Measurements from ENCODE around the gene H2BK1.

DNA sequence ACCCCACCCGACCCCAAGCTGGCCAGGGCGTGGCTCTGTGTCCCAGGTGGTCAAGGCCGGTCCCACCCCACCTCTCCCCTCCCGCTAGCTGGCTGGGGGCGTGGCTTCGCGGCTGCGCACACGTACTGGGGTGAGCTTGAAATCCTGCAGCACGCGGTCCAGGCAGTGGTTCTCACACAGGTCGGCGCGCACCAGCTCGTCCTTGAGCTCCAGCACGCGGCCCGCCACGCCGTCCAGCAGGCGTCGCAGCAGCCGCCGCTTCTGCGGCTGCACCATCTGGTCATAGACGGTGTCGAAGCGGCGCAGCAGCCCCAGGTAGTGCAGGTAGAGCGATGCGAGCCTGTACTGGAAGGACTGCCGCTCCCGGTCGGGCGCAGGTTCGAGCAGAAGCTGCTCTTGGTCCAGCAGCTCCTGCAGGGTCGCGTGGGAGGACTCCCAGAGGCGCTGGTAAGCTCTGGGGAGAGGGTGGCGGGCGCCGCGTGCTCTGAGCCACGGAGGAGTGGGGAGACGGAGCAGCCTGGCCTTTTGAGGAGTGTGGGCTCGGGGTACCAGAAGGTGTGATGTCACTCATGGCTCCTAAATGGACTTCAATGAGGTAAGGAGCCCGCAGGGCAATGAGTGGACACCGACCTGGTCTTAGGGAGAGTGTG, 5.8 kb downstream of the H2BK1 start:
- TF ChIP-seq CTCF (IDR thresholded peaks at IDR 0.05) (no peak), KAT7 (CRISPR knock-in tag; IDR thresholded peaks at IDR 0.05; ENCODE audit: borderline replicate concordance) (no peak), RELA (CRISPR knock-in tag; IDR thresholded peaks at IDR 0.05; ENCODE audit: borderline replicate concordance) (no peak), SMAD3 (CRISPR knock-in tag; IDR thresholded peaks at IDR 0.05; ENCODE audit: borderline replicate concordance) (no peak), NFE2L1 (CRISPR knock-in tag; IDR thresholded peaks at IDR 0.05) (no peak), TP53 (CRISPR knock-in tag; IDR thresholded peaks at IDR 0.05) (no peak), ZSCAN18 (CRISPR knock-in tag; IDR thresholded peaks at IDR 0.05) (no peak), ZNF232 (CRISPR knock-in tag; IDR thresholded peaks at IDR 0.05) (no peak), ATF3 (CRISPR knock-in tag; conservative IDR thresholded peaks at IDR 0.05) (no peak), TEAD1 (CRISPR knock-in tag; IDR thresholded peaks at IDR 0.05) (no peak)

All from WTC11 (cell line).